K562 (cell line): ENCODE results near the gene CYS1. TPM values are rescaled to one million over a fixed set of nuclear protein-coding genes. Genes with fewer than 3 reads are reported as not detected.
A peak's percentile ranks its signal among the peaks of the same experiment; 100 is the strongest.

Experiments
- ATAC-seq: fragments of 200-7000 bp; cut with Tn5 transposase; 3 replicates; pipeline ENCODE4 v1.9.1; 2020; ENCODE audit warnings: moderate library complexity
- BruUV-seq: library from RNA; stranded (reverse); fragments of 400-500 nt; replicated peaks from 2 replicates; lab custom pipeline; 2021; lab: Mats Ljungman, UMichigan
- CTCF ChIA-PET: fragments of 300-600 bp; formaldehyde crosslinking; extraction: SDS; loops from one replicate; lab custom pipeline; 2021; ENCODE audit warnings: low intra/inter-chr PET ratio; lab: Yijun Ruan, JAX
- POLR2A ChIA-PET: fragments of 300-600, 350-650 bp; sonication (Branson Sonifier 250); formaldehyde crosslinking; extraction: SDS; loops from one replicate; lab custom pipeline; 2021; ENCODE audit warnings: antibody characterized with exemption, inconsistent platforms; lab: Yijun Ruan, JAX
- DNase-seq, 4 experiments: peaks; one replicate each; pipeline versions ENCODE4 v3.0.0 to v3.0.0-alpha.2; 2011 to 2018; ENCODE audit warnings: low spot score in 3 of 4, mixed read lengths in 3 of 4; ENCODE audit errors: extremely low read depth in 1 of 4
- FAIRE-seq: peaks from 2 replicates; lab custom pipeline; 2011; peaks lifted over from hg19 to GRCh38; lab: Jason Lieb, UNC
- H2AFZ ChIP-seq: 2 replicates; pipeline ENCODE4 v1.6.0; 2011; ENCODE audit warnings: low read depth, low read length, control low read depth, inconsistent platforms
- H3K27ac ChIP-seq: fragments of 200-600 bp; 3 replicates; pipeline ENCODE4 v1.8.0; 2011; ENCODE audit warnings: low read depth, mild to moderate bottlenecking, control low read depth, inconsistent platforms, low read length, moderate library complexity, mixed read lengths; ENCODE audit errors: extremely low read depth
- H3K27me3 ChIP-seq, 2 experiments: fragments of 300-600 bp in 1 of 2; 2 replicates in 1 of 2; 3 replicates in 1 of 2; pipeline versions ENCODE4 v1.6.0 to v1.8.0; 2011; ENCODE audit warnings: inconsistent platforms in 2 of 2, low read length in 2 of 2, mild to moderate bottlenecking in 1 of 2, mixed read lengths in 1 of 2, moderate library complexity in 1 of 2; ENCODE audit not compliant: control insufficient read depth in 2 of 2, insufficient read depth in 2 of 2
- H3K36me3 ChIP-seq: fragments of 300-600 bp; 3 replicates; pipeline ENCODE4 v1.8.0; 2011; ENCODE audit warnings: mild to moderate bottlenecking, low read length, inconsistent platforms; ENCODE audit not compliant: control insufficient read depth, insufficient read depth
- H3K4me1 ChIP-seq, 2 experiments: fragments of 200-600 bp in 1 of 2; replicated peaks in 1 of 2; 2 replicates in 1 of 2; 3 replicates in 1 of 2; pipeline versions ENCODE4 v1.5.1 to v1.8.0; 2011; ENCODE audit warnings: inconsistent platforms in 2 of 2, low read length in 2 of 2, mild to moderate bottlenecking in 1 of 2, mixed read lengths in 1 of 2, moderate library complexity in 1 of 2; ENCODE audit not compliant: control insufficient read depth in 2 of 2, insufficient read depth in 2 of 2
- H3K4me2 ChIP-seq: 2 replicates; pipeline ENCODE4 v1.6.1; 2011; ENCODE audit warnings: low read length, control low read depth, inconsistent platforms, mixed read lengths; ENCODE audit not compliant: insufficient read depth
- H3K4me3 ChIP-seq: fragments of 200-600 bp; sonication (generic), shearing (Covaris generic); 2 replicates; pipeline ENCODE4 v1.5.1; 2016; ENCODE audit warnings: control low read depth, inconsistent platforms
- H3K79me2 ChIP-seq: fragments of 200-600 bp; 3 replicates; pipeline ENCODE4 v1.8.0; 2011; ENCODE audit warnings: low read length, inconsistent platforms; ENCODE audit not compliant: control insufficient read depth, insufficient read depth
- H3K9ac ChIP-seq, 2 experiments: 2 replicates each; pipeline versions ENCODE4 v1.6.0 to v1.6.1; 2011; ENCODE audit warnings: low read depth in 2 of 2, low read length in 2 of 2, control low read depth in 1 of 2, inconsistent platforms in 1 of 2, mild to moderate bottlenecking in 1 of 2, mixed read lengths in 1 of 2; ENCODE audit not compliant: insufficient read depth in 1 of 2
- H3K9me1 ChIP-seq: one replicate; pipeline ENCODE4 v1.6.0; 2011; ENCODE audit warnings: inconsistent platforms, mild to moderate bottlenecking, low read length, moderate library complexity; ENCODE audit not compliant: control insufficient read depth, insufficient read depth
- H3K9me3 ChIP-seq: replicated peaks from 2 replicates; pipeline ENCODE4 v1.5.1; 2011; ENCODE audit warnings: low read depth, low read length, inconsistent platforms; ENCODE audit not compliant: control insufficient read depth, insufficient read depth
- H4K20me1 ChIP-seq: replicated peaks from 2 replicates; pipeline ENCODE4 v1.6.1; 2011; ENCODE audit warnings: low read length, inconsistent platforms, mixed read lengths; ENCODE audit not compliant: control insufficient read depth, insufficient read depth
- CAMTA2 ChIP-seq: fragments of 250-450 bp; sonication (Bioruptor Pico); conservative IDR thresholded peaks from 2 replicates; pipeline ENCODE4 v1.5.1; 2022
- FOS ChIP-seq: IDR thresholded peaks from 3 replicates; pipeline ENCODE4 v1.6.1; 2011; ENCODE audit not compliant: insufficient read length; ENCODE audit errors: extremely low read depth
- JUND ChIP-seq, 2 experiments: IDR thresholded peaks; 2 replicates in 1 of 2; 3 replicates in 1 of 2; pipeline ENCODE4 v1.6.1; 2011; ENCODE audit warnings: borderline replicate concordance in 2 of 2, low read depth in 2 of 2, low read length in 2 of 2, improper control_type of control experiment in 1 of 2, missing biosample characterization in 1 of 2, missing genetic modification characterization in 1 of 2, missing genetic modification reagents in 1 of 2
- MYNN ChIP-seq, 2 experiments: sonication (generic); formaldehyde crosslinking in 1 of 2; IDR thresholded peaks; 2 replicates each; pipeline versions ENCODE4 v1.5.0 to v1.6.1; 2016 to 2020; ENCODE audit warnings: antibody characterized with exemption in 1 of 2, missing genetic modification reagents in 1 of 2
- SMAD4 ChIP-seq: fragments of 250-450 bp; sonication (Bioruptor Pico); conservative IDR thresholded peaks from 2 replicates; pipeline ENCODE4 v1.8.0; 2021; ENCODE audit warnings: inconsistent platforms, mild to moderate bottlenecking, moderate library complexity
- SRF ChIP-seq, 2 experiments: fragments of 250-450, 450-650 bp in 1 of 2; sonication (Bioruptor Pico) in 1 of 2; sonication (generic) in 1 of 2; formaldehyde crosslinking; IDR thresholded peaks; 2 replicates each; pipeline versions ENCODE4 v1.5.0 to v1.5.1; 2020 to 2022; ENCODE audit warnings: mild to moderate bottlenecking in 1 of 2, missing genetic modification reagents in 1 of 2
- ZNF263 ChIP-seq: sonication (generic); formaldehyde crosslinking; IDR thresholded peaks from 2 replicates; pipeline ENCODE4 v1.8.0; 2022; ENCODE audit warnings: mild to moderate bottlenecking, missing genetic modification reagents, borderline replicate concordance
- ZNF518B ChIP-seq: fragments of 250-450 bp; sonication (Bioruptor Pico); IDR thresholded peaks from 2 replicates; pipeline ENCODE4 v1.5.0; 2021; ENCODE audit warnings: mild to moderate bottlenecking, moderate library complexity
- ZNF639 ChIP-seq, 2 experiments: fragments of 200-800 bp in 1 of 2; sonication (Bioruptor generic) in 1 of 2; sonication (generic) in 1 of 2; formaldehyde crosslinking in 1 of 2; IDR thresholded peaks in 1 of 2; conservative IDR thresholded peaks in 1 of 2; 2 replicates each; pipeline versions ENCODE4 v1.5.0 to v1.6.1; 2016 to 2020; ENCODE audit warnings: missing compliant biosample characterization in 1 of 2, missing genetic modification characterization in 1 of 2, missing genetic modification reagents in 1 of 2
- ZNF696 ChIP-seq: fragments of 250-450 bp; sonication (Bioruptor Pico); conservative IDR thresholded peaks from 2 replicates; pipeline ENCODE4 v1.4.0; 2020; ENCODE audit warnings: mild to moderate bottlenecking, moderate library complexity
- WGBS: fragments of 100-300 bp; shearing (Covaris generic); methylation state at CpG from one replicate; pipeline ENCODE4 v1.1.6; 2016; ENCODE audit warnings: low coverage, mixed read lengths; ENCODE audit not compliant: insufficient coverage; ENCODE audit errors: missing lambda C conversion rate; 5-methylcytosine and 5-hydroxymethylcytosine counted together
- in situ Hi-C: fragments of 300-500 bp; cut with MboI; formaldehyde crosslinking; loops from 4 replicates; pipeline ENCODE4 v1.15.0; 2018; ENCODE audit warnings: inconsistent platforms, mixed read lengths
- intact Hi-C: fragments of 100-400 bp; cut with micrococcal nuclease; formaldehyde crosslinking; loops from 2 replicates; pipeline ENCODE4 v1.14.2; 2022
- polyA plus RNA-seq, 8 experiments: library from polyadenylated mRNA; depleted of rRNA in 4 of 8; stranded (reverse) in 5 of 8; unstranded in 3 of 8; fragments of >200 nt; fragmentation: Nextera tagmentation in 2 of 8; fragmentation: Illumina TruSeq in 1 of 8; extraction: Ambion mirVana in 2 of 8; extraction: Trizol in 1 of 8; gene quantifications; 2 replicates each; pipeline versions ENCODE4 v1.2.1 to v1.2.3, GENCODE V29; 2011 to 2014; ENCODE audit warnings: inconsistent platforms in 1 of 8, missing spikeins in 1 of 8
- total RNA-seq, 7 experiments: library from RNA; depleted of rRNA in 6 of 7; stranded (reverse); fragments of >200 nt in 6 of 7; fragmentation: Illumina TruSeq in 2 of 7; extraction: Trizol in 2 of 7; gene quantifications; 2 replicates each; pipeline versions ENCODE4 v1.2.1 to v1.2.3, GENCODE V29; 2011 to 2021; ENCODE audit warnings: low replicate concordance in 1 of 7

Gene CYS1
- total and polyA plus RNA-seq, 9 of the 15 experiments (the other 6 are each of a cell fraction or from before 2014, with no cell fraction given) = 0.11 to 0.13 TPM; not detected in 7

GRCh38 chr2:10097352-10098148 is 17.3 kb upstream of the CYS1 start:
- ChIA-PET CTCF (interaction anchor here (1.2 kb wide), 1 partner anchor 25 kb away, joined by 3 read pairs; no protein-coding TSS in a partner anchor), POLR2A (interaction anchor here (0.6 to 1.6 kb wide), 10 partner anchors 8 to 952 kb away, joined by 3 to 5 read pairs (median 3); no protein-coding TSS in a partner anchor)
- WGBS = 15% methylated on average over 16 of the region's 16 CpGs
- H2AFZ ChIP-seq = no peak overlapping the region
- H3K9ac ChIP-seq = no peak overlapping the region
- no peaks in the 10 kb centered on the region for H3K9me1 ChIP-seq
- no peaks in the 10 kb centered on the region for H3K36me3 ChIP-seq
- FAIRE-seq = peak; percentile 86
- in situ Hi-C loops (no loop called here), intact Hi-C loops (loop anchor here (1.0 kb wide), 1 partner anchor 25 kb away; no protein-coding TSS in a partner anchor)
- H3K4me2 ChIP-seq = no peak overlapping the region
- H3K4me1 ChIP-seq = peaks cover 2 to 14% of the 10 kb centered on the region in 2 experiments; a peak in 3 of 5 replicates
- H3K79me2 ChIP-seq = no peaks in the 10 kb centered on the region
- H4K20me1 ChIP-seq = no peaks in the 10 kb centered on the region
- no peaks in the 10 kb centered on the region for H3K9me3 ChIP-seq
- no peak overlapping the region for H3K27ac ChIP-seq
- peak; percentile 79 to 87 (median 86) for DNase-seq
- no TSS peak for BruUV-seq
- no peak overlapping the region for H3K4me3 ChIP-seq
- peak; percentile 98 for ATAC-seq
- peaks cover 8 to 22% of the 10 kb centered on the region in 2 experiments; a peak in 3 of 5 replicates for H3K27me3 ChIP-seq
- TF ChIP-seq SRF (CRISPR knock-in tag; IDR thresholded peaks at IDR 0.05) = no peak
- no peak for TF ChIP-seq FOS
- no peak for TF ChIP-seq ZNF518B (CRISPR knock-in tag)
- 0 out of 2 replicates have a peak, but pooled peaks have one; percentile 19 for TF ChIP-seq JUND (IDR thresholded peaks at IDR 0.05; ENCODE audit: borderline replicate concordance, low read depth, low read length)
- TF ChIP-seq JUND (tag; IDR thresholded peaks at IDR 0.05; ENCODE audit: borderline replicate concordance, low read depth, low read length) = 0 out of 3 replicates have a peak, but pooled peaks have one; percentile 9
- TF ChIP-seq SMAD4 (CRISPR knock-in tag) = no peak
- TF ChIP-seq CAMTA2 = no peak
- no peak for TF ChIP-seq ZNF696 (CRISPR knock-in tag)
- no peak for TF ChIP-seq MYNN (IDR thresholded peaks at IDR 0.05)
- TF ChIP-seq MYNN (CRISPR knock-in tag; IDR thresholded peaks at IDR 0.05) = no peak
- TF ChIP-seq ZNF263 (CRISPR knock-in tag) = peak; percentile 19; the same call in 1 of the 2 replicates
- TF ChIP-seq ZNF639 (CRISPR knock-in tag; conservative IDR thresholded peaks at IDR 0.05 in 1 of 2, IDR thresholded peaks at IDR 0.05 in 1 of 2) = no peak
